Measurements from ENCODE around the gene AKT1S1. TPM values are rescaled to one million over a fixed set of nuclear protein-coding genes. Genes with fewer than 3 reads are reported as not detected.
A peak's percentile ranks its signal among the peaks of the same experiment; 100 is the strongest.

AKT1S1 gene
- total RNA-seq, 1 donor from 2014 or later: 3.1 TPM

DNA sequence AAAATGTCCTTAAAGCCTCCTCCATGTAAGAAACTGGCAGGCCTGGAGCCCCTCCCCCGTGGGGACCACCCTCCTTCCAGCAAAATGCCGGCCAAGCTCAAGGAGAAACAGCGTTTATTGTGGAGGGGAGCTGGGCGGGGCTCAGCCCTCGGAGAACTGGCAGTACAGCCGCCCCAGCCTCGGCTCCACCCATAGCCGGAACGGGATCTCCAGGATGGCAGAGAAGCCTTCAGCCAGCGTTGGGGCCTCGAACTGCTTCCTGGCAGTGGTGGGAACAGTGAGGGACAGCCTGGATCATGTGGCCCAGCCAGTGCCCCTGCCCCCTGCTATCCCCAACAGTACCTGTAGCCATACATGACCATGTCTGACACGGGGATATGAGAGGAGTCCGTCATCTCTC is 16.0 kb downstream of the AKT1S1 start:
- Histone ChIP-seq H3K27me3 (ENCODE audit: control insufficient read depth in 3 of 3, insufficient read depth in 3 of 3, low read length in 3 of 3) (no peaks in the 10 kb centered on the region), H3K9me3 (ENCODE audit: control insufficient read depth in 3 of 3, low read length in 3 of 3) (no peaks in the 10 kb centered on the region), H3K27ac (ENCODE audit: low read depth, low read length) (no peak overlapping the region), H3K36me3 (ENCODE audit: control insufficient read depth in 3 of 3, insufficient read depth in 3 of 3, low read length in 3 of 3) (peaks cover 40 to 58% (median 56%) of the 10 kb centered on the region in 3 donors), H3K4me3 (ENCODE audit: low read length in 3 of 3) (no peak overlapping the region), H3K4me1 (ENCODE audit: control insufficient read depth in 3 of 3, insufficient read depth in 3 of 3, low read length in 3 of 3) (peaks cover 6 to 25% (median 11%) of the 10 kb centered on the region in 3 donors), H3K9ac (ENCODE audit: low read depth in 1 of 3, low read length in 3 of 3) (no peak overlapping the region)

DNA sequence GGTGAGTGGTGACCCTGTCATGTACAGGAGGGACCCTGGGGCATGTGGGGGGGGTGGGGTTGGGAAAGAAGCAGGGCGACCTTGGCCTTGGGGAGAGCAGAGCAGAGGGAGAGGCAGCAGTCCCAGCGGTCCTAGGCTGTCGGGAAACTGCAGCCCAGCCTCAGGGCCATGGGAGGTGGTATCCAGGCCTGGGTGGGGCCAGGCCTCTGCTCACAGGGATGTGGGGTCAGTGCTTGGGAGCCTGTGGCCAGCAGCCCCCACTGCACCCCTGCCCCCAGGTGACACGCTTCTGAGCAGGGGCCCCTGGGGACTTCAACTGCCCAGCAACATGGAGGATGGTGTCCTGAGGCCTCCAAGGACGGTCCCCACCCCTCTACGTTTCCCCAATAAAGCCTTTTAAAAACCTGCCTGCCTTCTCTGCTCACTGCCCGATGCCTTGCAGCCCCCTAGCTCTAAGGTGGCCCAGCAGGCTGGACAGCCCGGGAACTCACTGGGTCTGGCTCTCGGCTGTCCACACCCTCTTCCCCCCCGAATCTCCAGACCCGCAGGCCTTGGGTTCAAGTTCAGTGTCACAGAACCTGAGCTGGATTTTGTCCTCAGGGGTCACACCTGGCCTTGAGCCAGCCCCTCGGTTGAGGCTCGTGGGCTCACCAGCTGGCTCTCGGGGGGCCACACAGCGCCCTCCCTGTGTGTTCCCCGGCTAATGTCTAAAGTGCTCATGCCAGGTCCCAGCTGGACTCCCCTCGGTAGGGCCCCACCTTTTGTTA is 16.6 kb downstream of the AKT1S1 start:
- Histone ChIP-seq H3K4me3 (ENCODE audit: low read length in 3 of 3) (no peak overlapping the region), H3K9ac (ENCODE audit: low read depth in 1 of 3, low read length in 3 of 3) (no peak overlapping the region), H3K36me3 (ENCODE audit: control insufficient read depth in 3 of 3, insufficient read depth in 3 of 3, low read length in 3 of 3) (peaks cover 45 to 62% (median 62%) of the 10 kb centered on the region in 3 donors), H3K27ac (ENCODE audit: low read depth, low read length) (no peak overlapping the region), H3K27me3 (ENCODE audit: control insufficient read depth in 3 of 3, insufficient read depth in 3 of 3, low read length in 3 of 3) (no peaks in the 10 kb centered on the region), H3K9me3 (ENCODE audit: control insufficient read depth in 3 of 3, low read length in 3 of 3) (no peaks in the 10 kb centered on the region), H3K4me1 (ENCODE audit: control insufficient read depth in 3 of 3, insufficient read depth in 3 of 3, low read length in 3 of 3) (peaks cover 2 to 20% (median 7%) of the 10 kb centered on the region in 3 donors)

- peaks cover 53 to 69% (median 68%) of the 10 kb centered on the region in 3 donors for H3K36me3 ChIP-seq (ENCODE audit: control insufficient read depth in 3 of 3, insufficient read depth in 3 of 3, low read length in 3 of 3)
- H3K9me3 ChIP-seq (ENCODE audit: control insufficient read depth in 3 of 3, low read length in 3 of 3): no peaks in the 10 kb centered on the region
- H3K4me1 ChIP-seq (ENCODE audit: control insufficient read depth in 3 of 3, insufficient read depth in 3 of 3, low read length in 3 of 3): peaks cover under 1 to 13% (median 1%) of the 10 kb centered on the region in 3 donors
- no peak overlapping the region for H3K27ac ChIP-seq (ENCODE audit: low read depth, low read length)
- H3K9ac ChIP-seq (ENCODE audit: low read depth in 1 of 3, low read length in 3 of 3): no peak overlapping the region
- H3K27me3 ChIP-seq (ENCODE audit: control insufficient read depth in 3 of 3, insufficient read depth in 3 of 3, low read length in 3 of 3): no peaks in the 10 kb centered on the region
- no peak overlapping the region for H3K4me3 ChIP-seq (ENCODE audit: low read length in 3 of 3)
Observed at GRCh38 chr19:49859682-49860335, 17.3 kb downstream of the AKT1S1 start.

DNA sequence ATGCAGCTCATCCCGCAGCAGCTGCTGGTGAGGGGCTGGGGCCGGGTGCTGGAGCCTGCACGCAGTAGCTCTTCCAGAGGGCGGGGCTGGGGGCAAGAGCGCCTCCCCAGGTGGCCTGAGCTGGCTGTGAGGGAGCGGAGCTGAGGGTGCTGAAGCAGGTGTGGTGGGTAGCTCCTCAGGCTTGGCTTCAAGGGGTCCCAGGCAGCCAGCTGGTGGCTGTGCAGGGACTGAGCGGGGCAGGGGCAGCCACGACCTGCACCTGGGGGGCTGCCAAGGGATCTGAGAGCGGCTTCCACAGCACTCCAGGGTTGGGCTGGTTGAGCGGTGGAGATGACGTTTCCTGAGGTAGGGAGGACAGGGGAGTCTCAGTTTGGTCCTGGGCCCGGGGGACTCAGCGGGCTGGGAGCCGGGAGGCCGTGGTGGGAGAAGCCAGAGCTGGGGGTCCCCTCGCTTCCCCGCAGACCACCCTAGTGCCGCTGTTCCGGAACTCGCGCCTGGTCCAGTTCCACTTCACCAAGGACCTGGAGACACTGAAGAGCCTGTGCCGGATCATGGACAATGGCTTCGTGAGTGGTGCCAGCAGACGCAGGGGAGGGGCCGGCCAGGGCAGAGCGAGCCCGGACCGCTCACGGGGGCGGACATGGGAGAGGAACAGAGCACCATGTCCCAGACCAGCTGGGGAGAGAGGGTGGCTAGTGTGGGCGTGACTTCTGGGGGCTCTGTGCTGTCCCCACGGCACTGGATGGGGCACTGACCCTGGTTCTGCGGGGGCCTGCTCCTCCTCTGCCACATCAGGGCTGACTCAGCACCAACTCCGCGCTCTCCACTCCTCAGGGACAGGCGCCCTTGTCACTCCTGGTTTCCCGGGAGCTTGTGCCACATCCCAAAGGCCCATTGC is 18.8 kb downstream of the AKT1S1 start:
- no peak overlapping the region for H3K4me3 ChIP-seq (ENCODE audit: low read length in 3 of 3)
- peak overlapping the region in 1 of 3 donors; percentile 25 for H3K9ac ChIP-seq (ENCODE audit: low read depth in 1 of 3, low read length in 3 of 3)
- peaks cover 43 to 64% (median 61%) of the 10 kb centered on the region in 3 donors for H3K36me3 ChIP-seq (ENCODE audit: control insufficient read depth in 3 of 3, insufficient read depth in 3 of 3, low read length in 3 of 3)
- H3K9me3 ChIP-seq (ENCODE audit: control insufficient read depth in 3 of 3, low read length in 3 of 3): no peaks in the 10 kb centered on the region
- H3K4me1 ChIP-seq (ENCODE audit: control insufficient read depth in 3 of 3, insufficient read depth in 3 of 3, low read length in 3 of 3): peaks cover 7 to 17% (median 8%) of the 10 kb centered on the region in 3 donors
- no peaks in the 10 kb centered on the region for H3K27me3 ChIP-seq (ENCODE audit: control insufficient read depth in 3 of 3, insufficient read depth in 3 of 3, low read length in 3 of 3)
- no peak overlapping the region for H3K27ac ChIP-seq (ENCODE audit: low read depth, low read length)

- no peak overlapping the region for H3K27ac ChIP-seq (ENCODE audit: low read depth, low read length)
- H3K9ac ChIP-seq (ENCODE audit: low read depth in 1 of 3, low read length in 3 of 3): peak overlapping the region in 1 of 3 donors; percentile 25
- no peaks in the 10 kb centered on the region for H3K9me3 ChIP-seq (ENCODE audit: control insufficient read depth in 3 of 3, low read length in 3 of 3)
- H3K27me3 ChIP-seq (ENCODE audit: control insufficient read depth in 3 of 3, insufficient read depth in 3 of 3, low read length in 3 of 3): no peaks in the 10 kb centered on the region
- H3K36me3 ChIP-seq (ENCODE audit: control insufficient read depth in 3 of 3, insufficient read depth in 3 of 3, low read length in 3 of 3): peaks cover 39 to 61% (median 58%) of the 10 kb centered on the region in 3 donors
- H3K4me1 ChIP-seq (ENCODE audit: control insufficient read depth in 3 of 3, insufficient read depth in 3 of 3, low read length in 3 of 3): peaks cover 11 to 22% (median 12%) of the 10 kb centered on the region in 3 donors
- H3K4me3 ChIP-seq (ENCODE audit: low read length in 3 of 3): no peak overlapping the region
Observed at GRCh38 chr19:49857838-49858087, 19.4 kb downstream of the AKT1S1 start.

GRCh38 chr19:49857061-49857837 is 19.9 kb downstream of the AKT1S1 start:
- Histone ChIP-seq H3K27ac (ENCODE audit: low read depth, low read length) (no peak overlapping the region), H3K9ac (ENCODE audit: low read depth in 1 of 3, low read length in 3 of 3) (peak overlapping the region in 1 of 3 donors; percentile 25), H3K9me3 (ENCODE audit: control insufficient read depth in 3 of 3, low read length in 3 of 3) (no peaks in the 10 kb centered on the region), H3K27me3 (ENCODE audit: control insufficient read depth in 3 of 3, insufficient read depth in 3 of 3, low read length in 3 of 3) (no peaks in the 10 kb centered on the region), H3K36me3 (ENCODE audit: control insufficient read depth in 3 of 3, insufficient read depth in 3 of 3, low read length in 3 of 3) (peaks cover 39 to 61% (median 58%) of the 10 kb centered on the region in 3 donors), H3K4me1 (ENCODE audit: control insufficient read depth in 3 of 3, insufficient read depth in 3 of 3, low read length in 3 of 3) (peaks cover 16 to 27% (median 17%) of the 10 kb centered on the region in 3 donors), H3K4me3 (ENCODE audit: low read length in 3 of 3) (no peak overlapping the region)

- no peaks in the 10 kb centered on the region for H3K27me3 ChIP-seq (ENCODE audit: control insufficient read depth in 3 of 3, insufficient read depth in 3 of 3, low read length in 3 of 3)
- H3K4me1 ChIP-seq (ENCODE audit: control insufficient read depth in 3 of 3, insufficient read depth in 3 of 3, low read length in 3 of 3): peaks cover 21 to 32% (median 22%) of the 10 kb centered on the region in 3 donors
- H3K9ac ChIP-seq (ENCODE audit: low read depth in 1 of 3, low read length in 3 of 3): no peak overlapping the region
- no peaks in the 10 kb centered on the region for H3K9me3 ChIP-seq (ENCODE audit: control insufficient read depth in 3 of 3, low read length in 3 of 3)
- H3K4me3 ChIP-seq (ENCODE audit: low read length in 3 of 3): no peak overlapping the region
- H3K27ac ChIP-seq (ENCODE audit: low read depth, low read length): no peak overlapping the region
- peaks cover 39 to 57% (median 54%) of the 10 kb centered on the region in 3 donors for H3K36me3 ChIP-seq (ENCODE audit: control insufficient read depth in 3 of 3, insufficient read depth in 3 of 3, low read length in 3 of 3)
Observed at GRCh38 chr19:49856574-49857021, 20.6 kb downstream of the AKT1S1 start.

DNA sequence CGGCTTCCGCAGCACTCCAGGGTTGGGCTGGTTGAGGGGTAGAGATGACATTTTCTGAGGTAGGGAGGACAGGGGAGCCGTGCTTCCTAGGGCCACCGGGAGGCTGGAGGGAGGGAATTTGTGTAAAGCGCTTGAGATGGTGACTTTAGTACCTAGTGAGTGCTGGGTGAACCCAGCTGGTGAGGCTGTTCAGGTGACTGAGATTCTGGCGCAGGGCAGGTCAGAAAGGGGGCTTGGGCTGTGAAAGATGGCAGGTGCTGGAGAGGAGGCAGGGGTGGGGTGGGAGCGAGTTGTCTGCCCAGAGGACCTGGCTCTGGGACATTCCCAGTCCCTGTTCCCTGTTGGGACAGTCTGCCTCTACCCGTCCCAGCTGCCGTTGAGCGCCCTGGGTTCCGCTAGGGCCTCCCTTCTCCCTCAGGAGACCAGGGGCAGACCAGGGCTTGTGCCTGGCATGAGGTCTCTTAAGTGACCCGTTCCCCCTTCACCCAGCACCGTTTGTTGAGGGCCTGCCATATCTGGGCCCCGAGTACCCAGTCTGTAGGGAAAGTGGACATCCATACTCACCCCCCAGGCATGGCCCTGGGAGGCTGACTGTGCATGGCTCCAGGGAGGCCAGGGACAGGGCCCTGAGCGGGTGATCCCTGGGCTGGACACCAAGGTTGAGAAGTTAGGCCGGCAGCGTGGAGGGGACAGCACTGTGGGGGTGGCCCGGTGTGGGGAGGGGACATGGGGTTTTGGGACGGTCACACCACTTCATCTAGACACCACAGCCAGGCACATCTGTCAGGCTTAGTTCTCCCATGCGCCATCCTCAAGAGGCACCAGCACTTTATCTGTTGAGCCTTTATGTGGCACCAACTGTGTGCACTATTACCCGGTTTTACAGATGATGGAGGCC is 21.2 kb downstream of the AKT1S1 start:
- peaks cover 21 to 32% (median 22%) of the 10 kb centered on the region in 3 donors for H3K4me1 ChIP-seq (ENCODE audit: control insufficient read depth in 3 of 3, insufficient read depth in 3 of 3, low read length in 3 of 3)
- H3K27me3 ChIP-seq (ENCODE audit: control insufficient read depth in 3 of 3, insufficient read depth in 3 of 3, low read length in 3 of 3): no peaks in the 10 kb centered on the region
- no peak overlapping the region for H3K27ac ChIP-seq (ENCODE audit: low read depth, low read length)

More for the DNA sequence above, 21.2 kb downstream of the AKT1S1 start:
- Histone ChIP-seq H3K9me3 (ENCODE audit: control insufficient read depth in 3 of 3, low read length in 3 of 3) (no peaks in the 10 kb centered on the region), H3K36me3 (ENCODE audit: control insufficient read depth in 3 of 3, insufficient read depth in 3 of 3, low read length in 3 of 3) (peaks cover 39 to 53% (median 51%) of the 10 kb centered on the region in 3 donors), H3K9ac (ENCODE audit: low read depth in 1 of 3, low read length in 3 of 3) (peak overlapping the region in 2 of 3 donors; percentile 8 to 14), H3K4me3 (ENCODE audit: low read length in 3 of 3) (no peak overlapping the region)

All from skeletal muscle tissue (tissue), 4 donors.